IMR-90 (cell line): ENCODE results near the gene VAMP7.

Experiments used
- BHLHE40 ChIP-seq: fragments of 150-350 bp; IDR thresholded peaks from 2 replicates; pipeline ENCODE4 v1.6.1; 2016; ENCODE audit warnings: mild to moderate bottlenecking, low read depth, low read length
- CTCF ChIP-seq: conservative IDR thresholded peaks from 2 replicates; pipeline ENCODE4 v1.5.1; 2012; ENCODE audit warnings: mild to moderate bottlenecking, low read depth, low read length, improper control_type of control experiment
- ELK1 ChIP-seq: fragments of 150-350 bp; IDR thresholded peaks from 2 replicates; pipeline ENCODE4 v1.6.1; 2016; ENCODE audit warnings: low read depth, mild to moderate bottlenecking, low read length, moderate library complexity, borderline replicate concordance
- FOS ChIP-seq: fragments of 150-350 bp; IDR thresholded peaks from 2 replicates; pipeline ENCODE4 v1.6.1; 2016; ENCODE audit warnings: low read depth, low read length
- MAFK ChIP-seq: IDR thresholded peaks from 2 replicates; pipeline ENCODE4 v1.6.1; 2012; ENCODE audit warnings: low read depth, low read length, improper control_type of control experiment
- MXI1 ChIP-seq: IDR thresholded peaks from 2 replicates; pipeline ENCODE4 v1.6.1; 2012; ENCODE audit warnings: low read depth, mild to moderate bottlenecking, low read length, moderate library complexity, borderline replicate concordance
- NFE2L2 ChIP-seq: fragments of 150-350 bp; IDR thresholded peaks from 2 replicates; pipeline ENCODE4 v1.6.1; 2016; ENCODE audit warnings: low read depth, mild to moderate bottlenecking, low read length
- POLR2A ChIP-seq: IDR thresholded peaks from 2 replicates; pipeline ENCODE4 v1.6.1; 2012; ENCODE audit warnings: mild to moderate bottlenecking, low read depth, low read length
- RAD21 ChIP-seq: IDR thresholded peaks from 2 replicates; pipeline ENCODE4 v1.6.1; 2012; ENCODE audit warnings: low read length, improper control_type of control experiment
- RCOR1 ChIP-seq: IDR thresholded peaks from 2 replicates; pipeline ENCODE4 v1.6.1; 2012; ENCODE audit warnings: mild to moderate bottlenecking, low read length, improper control_type of control experiment; ENCODE audit not compliant: insufficient replicate concordance
- SMC3 ChIP-seq: fragments of 150-350 bp; IDR thresholded peaks from 2 replicates; pipeline ENCODE4 v1.6.1; 2016; ENCODE audit warnings: low read depth, mild to moderate bottlenecking, antibody characterized with exemption, low read length, moderate library complexity
- USF2 ChIP-seq: fragments of 150-350 bp; IDR thresholded peaks from 2 replicates; pipeline ENCODE4 v1.6.1; 2017; ENCODE audit warnings: mild to moderate bottlenecking, antibody characterized with exemption, low read length, low read depth

- TF ChIP-seq CTCF: no peak
- TF ChIP-seq MXI1: no peak
- TF ChIP-seq RAD21: no peak
- no peak for TF ChIP-seq FOS
- no peak for TF ChIP-seq POLR2A
- no peak for TF ChIP-seq SMC3
- TF ChIP-seq USF2: no peak
- TF ChIP-seq NFE2L2: no peak
- TF ChIP-seq BHLHE40: no peak
- TF ChIP-seq RCOR1: no peak
- TF ChIP-seq ELK1: no peak
- TF ChIP-seq MAFK: no peak
Measured at GRCh38 chrX:155880586-155881157, 473 bp upstream of the VAMP7 start.
